HepG2 (cell line): ENCODE results near the gene ATRIP. TPM values are rescaled to one million over a fixed set of nuclear protein-coding genes. Genes with fewer than 3 reads are reported as not detected.

Experiments used
- ATAC-seq: fragments of 200-7000 bp; cut with Tn5 transposase; 3 replicates; pipeline ENCODE4 v1.9.1; 2020; ENCODE audit warnings: mild to moderate bottlenecking, moderate library complexity
- BruUV-seq: library from RNA; stranded (reverse); fragments of 400-500 nt; replicated peaks from 2 replicates; lab custom pipeline; 2021; lab: Mats Ljungman, UMichigan
- CTCF ChIA-PET: fragments of 300-600 bp; formaldehyde crosslinking; extraction: SDS; loops from one replicate; lab custom pipeline; 2021; ENCODE audit warnings: low total read pairs, inconsistent platforms, low intra/inter-chr PET ratio; lab: Yijun Ruan, JAX
- POLR2A ChIA-PET: fragments of 350-600 bp; sonication (Branson Sonifier 250); formaldehyde crosslinking; loops from one replicate; lab custom pipeline; 2020; ENCODE audit warnings: antibody characterized with exemption, inconsistent platforms; lab: Yijun Ruan, JAX
- DNase-seq: peaks from one replicate; pipeline ENCODE4 v3.0.0-alpha.2; 2015; ENCODE audit warnings: low spot score
- FAIRE-seq: peaks from 3 replicates; lab custom pipeline; 2011; peaks lifted over from hg19 to GRCh38; lab: Jason Lieb, UNC
- H2AFZ ChIP-seq: one replicate; pipeline ENCODE4 v1.6.1; 2011; ENCODE audit warnings: low read length, inconsistent platforms
- H3K27ac ChIP-seq: fragments of 300-600 bp; 3 replicates; pipeline ENCODE4 v1.8.0; 2011; ENCODE audit warnings: mixed run types, mild to moderate bottlenecking, mixed read lengths, low read length, inconsistent platforms; ENCODE audit not compliant: insufficient read depth; ENCODE audit errors: extremely low read length
- H3K27me3 ChIP-seq, 2 experiments: fragments of 200-600 bp in 1 of 2; 2 replicates in 1 of 2; 3 replicates in 1 of 2; pipeline versions ENCODE4 v1.6.0 to v1.8.0; 2011; ENCODE audit warnings: low read length in 2 of 2, mild to moderate bottlenecking in 2 of 2, moderate library complexity in 2 of 2, inconsistent platforms in 1 of 2; ENCODE audit not compliant: insufficient read depth in 2 of 2, control insufficient read depth in 1 of 2
- H3K36me3 ChIP-seq, 2 experiments: fragments of 200-600 bp in 1 of 2; replicated peaks in 1 of 2; 2 replicates in 1 of 2; 3 replicates in 1 of 2; pipeline versions ENCODE4 v1.5.1 to v1.8.0; 2011; ENCODE audit warnings: low read length in 2 of 2, inconsistent platforms in 1 of 2; ENCODE audit not compliant: insufficient read depth in 2 of 2, control insufficient read depth in 1 of 2
- H3K4me1 ChIP-seq: 2 replicates; pipeline ENCODE4 v1.5.1; 2012; ENCODE audit warnings: low read length, inconsistent platforms; ENCODE audit not compliant: insufficient read depth
- H3K4me2 ChIP-seq: 2 replicates; pipeline ENCODE4 v1.6.0; 2011; ENCODE audit warnings: low read depth, low read length, inconsistent platforms
- H3K4me3 ChIP-seq, 3 experiments: fragments of 200-600 bp in 1 of 3; sonication (generic), shearing (Covaris generic) in 1 of 3; replicated peaks in 1 of 3; 2 replicates each; pipeline ENCODE4 v1.5.1; 2011 to 2016; ENCODE audit warnings: low read length in 3 of 3, inconsistent platforms in 2 of 3, low read depth in 2 of 3, mild to moderate bottlenecking in 2 of 3, control low read depth in 1 of 3, mixed read lengths in 1 of 3; ENCODE audit not compliant: insufficient read depth in 1 of 3
- H3K79me2 ChIP-seq: one replicate; pipeline ENCODE4 v1.6.1; 2011; ENCODE audit warnings: low read length, inconsistent platforms; ENCODE audit not compliant: insufficient read depth
- H3K9ac ChIP-seq: 2 replicates; pipeline ENCODE4 v1.6.0; 2011; ENCODE audit warnings: mild to moderate bottlenecking, low read depth, low read length, inconsistent platforms; ENCODE audit not compliant: insufficient read depth
- H3K9me3 ChIP-seq: 2 replicates; pipeline ENCODE4 v1.5.1; 2012; ENCODE audit warnings: mild to moderate bottlenecking, low read length
- H4K20me1 ChIP-seq: 2 replicates; pipeline ENCODE4 v1.6.0; 2011; ENCODE audit warnings: inconsistent platforms, mild to moderate bottlenecking, low read length, moderate library complexity; ENCODE audit not compliant: insufficient read depth
- BCL3 ChIP-seq: sonication (generic); formaldehyde crosslinking; IDR thresholded peaks from 2 replicates; pipeline ENCODE4 v1.5.1; 2020; ENCODE audit warnings: mild to moderate bottlenecking, missing genetic modification reagents, moderate library complexity
- E2F1 ChIP-seq: sonication (generic); formaldehyde crosslinking; IDR thresholded peaks from 2 replicates; pipeline ENCODE4 v1.5.0; 2020; ENCODE audit warnings: missing genetic modification reagents
- FOXK2 ChIP-seq: fragments of 450-650 bp; IDR thresholded peaks from 2 replicates; pipeline ENCODE4 v1.6.1; 2016
- HIC2 ChIP-seq: sonication (generic); formaldehyde crosslinking; IDR thresholded peaks from 2 replicates; pipeline ENCODE4 v1.9.0; 2022; ENCODE audit warnings: low read depth, missing genetic modification reagents
- HNRNPLL ChIP-seq: fragments of 200-400 bp; formaldehyde crosslinking; IDR thresholded peaks from 2 replicates; pipeline ENCODE4 v1.6.1; 2017; ENCODE audit warnings: mild to moderate bottlenecking, low read depth, low read length; ENCODE audit not compliant: poor library complexity, severe bottlenecking
- MYNN ChIP-seq: sonication (generic); formaldehyde crosslinking; IDR thresholded peaks from 2 replicates; pipeline ENCODE4 v1.4.0; 2020; ENCODE audit warnings: mild to moderate bottlenecking, low read depth, missing genetic modification reagents
- NFYC ChIP-seq: IDR thresholded peaks from 2 replicates; pipeline ENCODE4 v1.6.1; 2016; ENCODE audit warnings: missing genetic modification reagents, missing compliant biosample characterization
- PCBP1 ChIP-seq: fragments of 200-400 bp; formaldehyde crosslinking; IDR thresholded peaks from 2 replicates; pipeline ENCODE4 v1.6.1; 2017; ENCODE audit warnings: mild to moderate bottlenecking, low read depth, low read length, borderline replicate concordance
- ZBTB7A ChIP-seq: sonication (generic); formaldehyde crosslinking; IDR thresholded peaks from 2 replicates; pipeline ENCODE4 v1.8.0; 2022; ENCODE audit warnings: mild to moderate bottlenecking, missing genetic modification reagents
- ZC3H13 ChIP-seq: sonication (generic); formaldehyde crosslinking; IDR thresholded peaks from 2 replicates; pipeline ENCODE4 v1.8.1; 2023; ENCODE audit warnings: mild to moderate bottlenecking, missing genetic modification reagents, moderate library complexity
- ZFAT ChIP-seq: sonication (generic); formaldehyde crosslinking; conservative IDR thresholded peaks from 2 replicates; pipeline ENCODE4 v1.8.1; 2023; ENCODE audit warnings: missing genetic modification reagents, inconsistent platforms
- ZNF451 ChIP-seq: sonication (generic); formaldehyde crosslinking; IDR thresholded peaks from 2 replicates; pipeline ENCODE4 v1.5.0; 2020; ENCODE audit warnings: mild to moderate bottlenecking, missing genetic modification reagents
- ZNF687 ChIP-seq: sonication (generic); formaldehyde crosslinking; IDR thresholded peaks from 2 replicates; pipeline ENCODE4 v1.5.1; 2020; ENCODE audit warnings: mild to moderate bottlenecking, missing genetic modification reagents, moderate library complexity
- ZSCAN31 ChIP-seq: sonication (generic); formaldehyde crosslinking; IDR thresholded peaks from 2 replicates; pipeline ENCODE4 v1.5.0; 2020; ENCODE audit warnings: low read depth, mild to moderate bottlenecking, missing genetic modification reagents
- WGBS: methylation state at CpG from one replicate; pipeline ENCODE4 v1.1.6; 2017; ENCODE audit warnings: low lambda C conversion rate; 5-methylcytosine and 5-hydroxymethylcytosine counted together
- in situ Hi-C: cut with HindIII; loops from 2 replicates; pipeline ENCODE4 v1.10.0; 2017; ENCODE audit warnings: low pct_unique_long_range_greater_than_20kb; ENCODE audit not compliant: extremely low pct_ligation_motif_present
- intact Hi-C: fragments of 100-400 bp; cut with micrococcal nuclease; formaldehyde crosslinking; loops from one replicate; pipeline ENCODE4 v1.10.0; 2022; ENCODE audit not compliant: unreplicated experiment
- polyA plus RNA-seq, 8 experiments: library from polyadenylated mRNA; depleted of rRNA in 3 of 8; stranded (reverse) in 7 of 8; unstranded in 1 of 8; fragments of >200 nt; fragmentation: Illumina TruSeq in 4 of 8; extraction: Trizol in 4 of 8; gene quantifications; 2 replicates each; pipeline versions ENCODE4 v1.2.1 to v1.2.3, GENCODE V29; 2011 to 2016; ENCODE audit warnings: low read depth in 4 of 8, missing spikeins in 1 of 8, mixed read lengths in 1 of 8; ENCODE audit not compliant: insufficient read depth in 1 of 8
- total RNA-seq, 5 experiments: library from RNA; depleted of rRNA; stranded (reverse); fragments of >200 nt; fragmentation: Illumina TruSeq; extraction: Trizol; gene quantifications; 2 replicates each; pipeline ENCODE4 v1.2.3, GENCODE V29; 2016; ENCODE audit warnings: low read depth in 1 of 5

ATRIP gene
- total and polyA plus RNA-seq, 2 of the 13 experiments (the other 11 are each of a cell fraction or from before 2014, with no cell fraction given), result 5.1 to 12.5 TPM

GRCh38 chr3:48504051-48504946 lies 57.8 kb downstream of the ATRIP start, which contains the start of gene SHISA5:
Gene SHISA5, minus strand, starts transcription at chr3:48504174. Its CDS starts 80 bp downstream, at chr3:48504094.
- H3K4me1 ChIP-seq, result peaks cover 46% of the 10 kb centered on the region
- peak within 1 kb of the TSS; percentile 59 to 77 (median 71) for H3K4me3 ChIP-seq
- H3K9me3 ChIP-seq, result no peaks in the 10 kb centered on the region
- in situ Hi-C loops, result loop anchor here (5.0 kb wide), 1 partner anchor 37 kb away; a partner anchor contains a TSS
- CTCF ChIA-PET, result no interaction called here
- H3K79me2 ChIP-seq, result no peaks in the 10 kb centered on the region
- intact Hi-C loops, result no loop called here
- ATAC-seq (peak; percentile 55), DNase-seq (no peak), FAIRE-seq (no peak)
- POLR2A ChIA-PET, result interaction anchor here (1.0 to 1.5 kb wide), 3 partner anchors 31 to 65 kb away, joined by 3 to 12 read pairs (median 3); partner anchors contain the start of genes ATRIP, CCDC51 and TMA7
- no peaks in the 10 kb centered on the region for H4K20me1 ChIP-seq
- BruUV-seq, result no TSS peak
- H3K4me2 ChIP-seq, result peak within 1 kb of the TSS; percentile 92
- peak within 1 kb of the TSS; percentile 49; the same call in 1 of the 2 replicates for H3K9ac ChIP-seq
- WGBS, result 8% methylated on average over 34 of the region's 66 CpGs
- peaks cover 0 to 8% of the 10 kb centered on the region in 2 experiments; a peak in 1 of 5 replicates for H3K27me3 ChIP-seq
- no peak within 1 kb of the TSS for H3K27ac ChIP-seq
- H2AFZ ChIP-seq, result no peak within 1 kb of the TSS
- H3K36me3 ChIP-seq, result no peaks in the 10 kb centered on the region
- no peak for TF ChIP-seq ZNF451 (CRISPR knock-in tag)
- TF ChIP-seq BCL3 (CRISPR knock-in tag), result no peak
- TF ChIP-seq ZFAT, result no peak
- no peak for TF ChIP-seq ZSCAN31 (CRISPR knock-in tag)
- TF ChIP-seq HNRNPLL, result peak; percentile 39
- 0 out of 2 replicates have a peak, but pooled peaks have one; percentile 30 for TF ChIP-seq ZC3H13 (CRISPR knock-in tag)
- TF ChIP-seq E2F1 (CRISPR knock-in tag), result no peak
- TF ChIP-seq PCBP1, result 0 out of 2 replicates have a peak, but pooled peaks have one; percentile 43
- TF ChIP-seq NFYC, result no peak
- peak; percentile 13; the same call in 1 of the 2 replicates for TF ChIP-seq HIC2 (CRISPR knock-in tag)
- peak; percentile 57 for TF ChIP-seq ZNF687
- TF ChIP-seq ZBTB7A (CRISPR knock-in tag), result 0 out of 2 replicates have a peak, but pooled peaks have one; percentile 31
- no peak for TF ChIP-seq MYNN (CRISPR knock-in tag)
- no peak for TF ChIP-seq FOXK2
